Urothelium cell line (cell line): ENCODE data around the gene LIMA1.
"Not testable (repeated sequence)": the region's sequence is repeated elsewhere in the genome, so short reads cannot be mapped to it uniquely, and the experiment has no call there.

Experiments
- DNase-seq: peaks from one replicate; pipeline ENCODE4 v3.0.0; 2011; ENCODE audit warnings: low spot score, mixed read lengths
- FAIRE-seq: peaks from 2 replicates; lab custom pipeline; 2011; peaks lifted over from hg19 to GRCh38; lab: Jason Lieb, UNC

The LIMA1 gene

DNA sequence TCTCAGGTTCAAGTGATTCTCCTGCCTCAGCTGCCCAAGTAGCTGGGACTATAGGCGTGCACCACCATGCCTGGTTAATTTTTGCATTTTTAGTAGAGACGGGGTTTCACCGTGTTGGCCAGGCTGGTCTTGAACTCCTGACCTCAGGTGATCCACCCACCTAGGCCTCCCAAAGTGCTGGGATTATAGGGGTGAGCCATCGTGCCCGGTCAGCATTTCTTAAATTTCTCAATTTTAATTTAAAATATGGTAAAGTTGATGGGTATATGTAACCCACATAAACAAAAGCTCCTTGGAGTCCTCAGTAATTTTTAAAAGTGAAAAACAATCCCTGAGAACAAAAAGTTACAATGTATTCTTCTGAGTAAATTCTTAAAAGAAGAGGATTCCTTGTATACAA is 128.4 kb downstream of the LIMA1 start:
- not testable (repeated sequence) for DNase-seq, FAIRE-seq

- FAIRE-seq (no peak), DNase-seq (no peak)
Measured at GRCh38 chr12:50151047-50151687, 132.2 kb downstream of the LIMA1 start.

DNA sequence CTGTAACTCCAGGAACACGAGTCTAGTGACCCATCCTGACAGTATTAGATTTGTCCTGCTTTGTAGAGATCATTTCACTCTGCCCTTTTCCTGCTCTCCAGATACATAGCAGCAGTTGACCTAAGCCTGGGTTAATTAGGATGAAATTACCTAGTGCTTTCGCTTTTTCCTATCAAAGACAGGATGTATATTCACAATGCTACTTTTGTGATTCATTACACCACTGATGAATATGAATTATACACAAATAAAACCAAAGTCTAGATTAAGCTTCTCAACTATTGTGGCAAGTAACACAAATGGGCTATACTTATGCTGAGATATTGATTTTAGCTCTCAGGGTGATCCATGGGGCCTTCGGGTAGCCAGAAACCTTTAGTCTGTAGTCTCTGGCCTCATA is 134.0 kb downstream of the LIMA1 start:
- no peak for FAIRE-seq
- DNase-seq, result no peak

DNA sequence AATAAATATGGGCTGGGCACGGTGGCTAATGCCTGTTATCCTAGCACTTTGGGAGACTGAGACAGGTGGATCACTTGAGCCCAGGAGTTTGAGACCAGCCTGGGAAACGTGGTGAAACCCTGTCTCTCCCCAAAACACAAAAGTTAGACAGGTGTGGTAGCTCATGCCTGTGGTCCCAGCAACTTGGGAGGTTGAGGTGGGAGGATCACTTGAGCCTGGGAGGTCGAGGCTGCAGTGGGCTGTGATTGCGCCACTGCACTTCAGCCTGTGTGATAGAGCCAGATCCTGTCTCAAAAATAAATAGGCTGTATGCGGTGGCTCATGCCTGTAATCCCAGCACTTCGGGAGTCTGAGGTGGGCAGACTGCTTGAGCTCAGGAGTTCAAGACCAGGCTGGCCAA is 135.3 kb downstream of the LIMA1 start:
- not testable (repeated sequence) for FAIRE-seq, DNase-seq

DNA sequence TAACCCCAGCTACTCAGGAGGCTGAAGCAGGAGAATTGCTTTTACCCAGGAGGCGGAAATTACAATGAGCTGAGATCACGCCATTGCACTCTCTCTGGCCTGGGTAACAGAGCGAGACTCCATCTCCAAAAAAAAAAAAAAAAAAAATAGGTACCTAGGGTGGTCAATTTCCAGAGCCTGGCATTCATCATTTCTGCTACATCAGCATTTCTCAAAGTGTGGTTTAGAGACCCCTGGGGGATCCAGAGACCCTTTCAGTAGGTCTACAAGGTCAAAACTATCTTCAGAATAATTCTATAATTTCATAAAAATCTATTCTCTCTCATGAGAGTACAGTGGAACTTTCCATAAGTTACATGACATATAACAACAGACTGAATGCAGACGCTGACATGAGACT is 136.0 kb downstream of the LIMA1 start:
- FAIRE-seq (no peak), DNase-seq (no peak)

- no peak for DNase-seq
- FAIRE-seq, result no peak
Measured at GRCh38 chr12:50145439-50145838, 137.9 kb downstream of the LIMA1 start.

DNA sequence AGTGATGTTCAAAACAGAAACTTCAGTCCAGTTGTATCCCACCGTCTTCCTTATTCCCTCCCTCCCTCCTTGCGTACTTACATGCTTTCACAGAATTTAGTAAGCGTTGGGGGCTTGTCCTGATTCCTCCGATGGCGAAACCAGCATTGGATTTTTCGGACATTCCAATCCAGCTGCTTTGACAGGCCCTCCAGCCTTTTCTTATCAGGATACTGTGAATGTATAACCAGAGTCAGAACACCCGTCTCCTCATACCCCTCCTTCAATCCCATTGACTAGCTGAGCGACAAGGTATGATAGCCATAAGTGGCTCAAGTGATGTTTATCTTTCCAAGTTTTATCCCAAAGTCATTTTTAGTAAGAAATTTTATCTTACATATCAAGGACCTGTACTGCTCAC is 140.3 kb downstream of the LIMA1 start:
- no peak for FAIRE-seq
- no peak for DNase-seq

- DNase-seq, result peak; percentile 40
Measured at GRCh38 chr12:50132505-50133135, 150.7 kb downstream of the LIMA1 start.

DNA sequence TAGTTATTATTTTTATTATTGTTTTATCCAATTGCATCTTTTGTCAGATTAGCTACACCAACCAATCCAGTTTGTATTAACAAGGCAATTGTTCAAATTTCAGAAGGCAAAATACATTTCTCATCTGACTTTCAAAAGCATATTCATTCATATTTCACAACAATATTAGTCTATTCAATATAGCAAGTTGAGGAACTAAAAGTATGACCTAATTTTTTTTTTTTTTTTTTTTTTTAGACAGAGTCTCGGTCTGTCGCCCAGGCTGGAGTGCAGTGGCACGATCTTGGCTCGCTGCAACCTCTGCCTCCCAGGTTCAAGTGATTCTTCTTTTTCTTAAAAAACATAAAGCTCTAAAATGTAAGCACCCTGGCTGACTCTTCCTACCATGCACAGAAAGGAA is 154.0 kb downstream of the LIMA1 start:
- no peak for DNase-seq
- no peak for FAIRE-seq

More at GRCh38 chr12:50132505-50133135, 150.7 kb downstream of the LIMA1 start:
- no peak for FAIRE-seq

DNA sequence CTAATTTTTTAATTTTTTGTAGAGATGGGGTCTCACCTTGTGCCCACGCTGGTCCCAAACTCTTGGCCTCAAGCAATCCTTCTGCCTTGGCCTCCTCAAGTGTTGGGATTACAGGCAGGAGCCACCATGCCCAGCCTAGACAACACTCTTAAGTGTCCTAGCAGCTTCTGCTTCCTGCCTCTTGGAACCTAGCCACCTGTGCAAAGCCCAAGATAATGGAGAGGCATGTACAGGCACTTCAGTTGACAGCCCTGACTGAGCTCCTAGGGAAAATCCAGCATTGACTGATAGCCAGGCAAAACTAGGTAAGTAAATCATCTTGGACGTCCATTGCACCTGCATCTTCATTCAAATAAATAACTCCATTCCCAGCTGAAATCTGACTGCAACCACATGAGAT is 155.8 kb downstream of the LIMA1 start:
- FAIRE-seq, result no peak
- DNase-seq, result no peak
